MM.1S (cell line): ENCODE data around the gene XAGE2.

Experiments used
- DNase-seq: peaks from one replicate; pipeline ENCODE4 v3.0.0-alpha.2; 2015
- H2AFZ ChIP-seq: fragments of 300-600 bp; sonication (generic); 2 replicates; pipeline ENCODE4 v1.6.0; 2016; ENCODE audit warnings: antibody characterized with exemption, low read length
- H3F3A ChIP-seq: fragments of 300-600 bp; sonication (generic); 2 replicates; pipeline ENCODE4 v1.6.1; 2016; ENCODE audit warnings: mild to moderate bottlenecking, antibody characterized with exemption, low read length, moderate library complexity, mixed read lengths; ENCODE audit not compliant: insufficient read depth
- H3K27ac ChIP-seq: fragments of 300-600 bp; sonication (generic); 2 replicates; pipeline ENCODE4 v1.5.1; 2016; ENCODE audit warnings: mild to moderate bottlenecking, low read length
- H3K27me3 ChIP-seq: fragments of 300-600 bp; sonication (generic); replicated peaks from 2 replicates; pipeline ENCODE4 v1.6.0; 2016; ENCODE audit warnings: low read length; ENCODE audit not compliant: insufficient read depth
- H3K36me3 ChIP-seq: fragments of 300-600 bp; sonication (generic); replicated peaks from 2 replicates; pipeline ENCODE4 v1.6.1; 2016; ENCODE audit warnings: mild to moderate bottlenecking, low read length, mixed read lengths; ENCODE audit not compliant: insufficient read depth
- H3K4me1 ChIP-seq: fragments of 300-600 bp; sonication (generic); 2 replicates; pipeline ENCODE4 v1.6.1; 2016; ENCODE audit warnings: low read length, mixed read lengths
- H3K4me2 ChIP-seq: fragments of 300-600 bp; sonication (generic); 2 replicates; pipeline ENCODE4 v1.6.0; 2016; ENCODE audit warnings: low read depth, low read length
- H3K4me3 ChIP-seq: fragments of 300-600 bp; sonication (generic); 2 replicates; pipeline ENCODE4 v1.5.1; 2016; ENCODE audit warnings: low read length, mixed read lengths
- H3K79me2 ChIP-seq: fragments of 300-600 bp; sonication (generic); 2 replicates; pipeline ENCODE4 v1.6.1; 2016; ENCODE audit warnings: mixed run types, low read length, mixed read lengths
- H3K9ac ChIP-seq: fragments of 300-600 bp; sonication (generic); 2 replicates; pipeline ENCODE4 v1.6.1; 2016; ENCODE audit warnings: low read length, mixed read lengths
- H3K9me2 ChIP-seq: fragments of 300-600 bp; sonication (generic); replicated peaks from 2 replicates; pipeline ENCODE4 v1.6.1; 2016; ENCODE audit warnings: mild to moderate bottlenecking, low read length, mixed read lengths; ENCODE audit not compliant: insufficient read depth
- H3K9me3 ChIP-seq: fragments of 300-600 bp; sonication (generic); replicated peaks from 2 replicates; pipeline ENCODE4 v1.6.1; 2016; ENCODE audit warnings: mild to moderate bottlenecking, low read length, mixed read lengths; ENCODE audit not compliant: insufficient read depth
- H4K20me1 ChIP-seq: fragments of 300-600 bp; sonication (generic); 2 replicates; pipeline ENCODE4 v1.6.1; 2016; ENCODE audit warnings: mild to moderate bottlenecking, low read length, moderate library complexity, mixed read lengths; ENCODE audit not compliant: insufficient read depth
- CTCF ChIP-seq: fragments of 300-600 bp; sonication (generic); IDR thresholded peaks from 2 replicates; pipeline ENCODE4 v1.5.1; 2016; ENCODE audit warnings: antibody characterized with exemption, low read length, mixed read lengths
- EZH2 ChIP-seq: fragments of 300-600 bp; sonication (generic); optimal IDR thresholded peaks from 2 replicates; pipeline ENCODE3; 2017; ENCODE audit warnings: low read depth, mild to moderate bottlenecking, antibody characterized with exemption, low read length, mixed read lengths
- EZH2phosphoT487 ChIP-seq: fragments of 300-600 bp; sonication (generic); IDR thresholded peaks from 2 replicates; pipeline ENCODE4 v1.6.1; 2018; ENCODE audit warnings: antibody characterized with exemption, low read length

The XAGE2 gene

GRCh38 chrX:52352551-52352950 is 16.3 kb upstream of the XAGE2 start:
- no peaks in the 10 kb centered on the region for H4K20me1 ChIP-seq
- H3K79me2 ChIP-seq, result no peaks in the 10 kb centered on the region
- no peaks in the 10 kb centered on the region for H3K27me3 ChIP-seq
- H3K9me3 ChIP-seq, result no peaks in the 10 kb centered on the region
- no peak overlapping the region for H3K9ac ChIP-seq
- TF ChIP-seq EZH2, result no peak
- no peak for TF ChIP-seq EZH2phosphoT487
- no peak for TF ChIP-seq CTCF
- no peaks in the 10 kb centered on the region for H3F3A ChIP-seq
- H3K4me3 ChIP-seq, result no peak overlapping the region
- no peak overlapping the region for H3K27ac ChIP-seq
- DNase-seq, result no peak
- H2AFZ ChIP-seq, result no peak overlapping the region
- no peaks in the 10 kb centered on the region for H3K36me3 ChIP-seq
- no peaks in the 10 kb centered on the region for H3K9me2 ChIP-seq
- no peaks in the 10 kb centered on the region for H3K4me1 ChIP-seq
- no peak overlapping the region for H3K4me2 ChIP-seq

GRCh38 chrX:52353838-52354237 is 15.0 kb upstream of the XAGE2 start:
- Histone ChIP-seq H3K36me3 (no peaks in the 10 kb centered on the region), H3K27ac (no peak overlapping the region), H4K20me1 (no peaks in the 10 kb centered on the region), H3K4me1 (no peaks in the 10 kb centered on the region), H3K4me2 (no peak overlapping the region), H3K4me3 (no peak overlapping the region), H3K27me3 (no peaks in the 10 kb centered on the region), H3K9me2 (no peaks in the 10 kb centered on the region), H3K9me3 (no peaks in the 10 kb centered on the region), H2AFZ (no peak overlapping the region), H3K9ac (no peak overlapping the region), H3K79me2 (no peaks in the 10 kb centered on the region), H3F3A (no peaks in the 10 kb centered on the region)
- TF ChIP-seq CTCF (no peak), EZH2 (no peak), EZH2phosphoT487 (no peak)
- no peak for DNase-seq

GRCh38 chrX:52355108-52355507 is 13.7 kb upstream of the XAGE2 start:
- Histone ChIP-seq H3K27me3 (no peaks in the 10 kb centered on the region), H4K20me1 (no peaks in the 10 kb centered on the region), H3K79me2 (no peaks in the 10 kb centered on the region), H3K4me1 (no peaks in the 10 kb centered on the region), H3K27ac (no peak overlapping the region), H3K9me2 (no peaks in the 10 kb centered on the region), H3K9me3 (no peaks in the 10 kb centered on the region), H3K4me3 (no peak overlapping the region), H3K36me3 (no peaks in the 10 kb centered on the region), H2AFZ (no peak overlapping the region), H3F3A (no peaks in the 10 kb centered on the region), H3K4me2 (no peak overlapping the region), H3K9ac (no peak overlapping the region)
- no peak for TF ChIP-seq EZH2phosphoT487
- DNase-seq, result no peak

GRCh38 chrX:52359614-52360232 is 9.1 kb upstream of the XAGE2 start:
- Histone ChIP-seq H3F3A (no peaks in the 10 kb centered on the region), H3K9me3 (no peaks in the 10 kb centered on the region), H4K20me1 (no peaks in the 10 kb centered on the region), H3K4me3 (no peak overlapping the region), H3K4me2 (no peak overlapping the region), H3K27ac (no peak overlapping the region), H3K9me2 (no peaks in the 10 kb centered on the region), H3K79me2 (no peaks in the 10 kb centered on the region), H3K9ac (no peak overlapping the region), H2AFZ (no peak overlapping the region), H3K4me1 (no peaks in the 10 kb centered on the region), H3K27me3 (no peaks in the 10 kb centered on the region), H3K36me3 (no peaks in the 10 kb centered on the region)
- DNase-seq, result no peak
- no peak for TF ChIP-seq CTCF
- TF ChIP-seq EZH2phosphoT487, result no peak
- TF ChIP-seq EZH2, result no peak
